Neuronal stem cell (in vitro differentiated cells): ENCODE results near the gene ANKS1A.

Source experiments
- DNase-seq: peaks from one replicate; pipeline ENCODE4 v3.0.0-alpha.2; 2013; ENCODE audit warnings: low spot score
- H2AFZ ChIP-seq: one replicate; pipeline ENCODE4 v1.6.1; 2013; ENCODE audit warnings: mild to moderate bottlenecking, low read length, inconsistent platforms
- H2AK5ac ChIP-seq: 2 replicates; pipeline ENCODE4 v1.6.1; 2013; ENCODE audit warnings: low read depth, mild to moderate bottlenecking, inconsistent platforms, low read length, moderate library complexity, mixed read lengths
- H2BK120ac ChIP-seq: 2 replicates; pipeline ENCODE4 v1.6.1; 2013; ENCODE audit warnings: low read depth, mild to moderate bottlenecking, inconsistent platforms, low read length, moderate library complexity, mixed read lengths
- H2BK12ac ChIP-seq: one replicate; pipeline ENCODE4 v1.6.1; 2013; ENCODE audit warnings: low read length, inconsistent platforms
- H2BK15ac ChIP-seq: 2 replicates; pipeline ENCODE4 v1.6.1; 2013; ENCODE audit warnings: mild to moderate bottlenecking, low read length, inconsistent platforms, mixed read lengths
- H2BK5ac ChIP-seq: one replicate; pipeline ENCODE4 v1.6.1; 2013; ENCODE audit warnings: inconsistent platforms, mild to moderate bottlenecking, low read length, moderate library complexity
- H3K14ac ChIP-seq: one replicate; pipeline ENCODE4 v1.6.1; 2013; ENCODE audit warnings: low read length, inconsistent platforms
- H3K18ac ChIP-seq: 2 replicates; pipeline ENCODE4 v1.6.1; 2013; ENCODE audit warnings: low read length, inconsistent platforms
- H3K23ac ChIP-seq: 2 replicates; pipeline ENCODE4 v1.6.1; 2013; ENCODE audit warnings: low read depth, mild to moderate bottlenecking, mixed read lengths, low read length, inconsistent platforms; ENCODE audit not compliant: poor library complexity
- H3K27ac ChIP-seq: replicated peaks from 3 replicates; pipeline ENCODE4 v1.5.1; 2013; ENCODE audit warnings: low read length, inconsistent platforms
- H3K27me3 ChIP-seq, 3 experiments: 2 replicates each; pipeline ENCODE4 v1.6.1; 2013; ENCODE audit warnings: low read length in 3 of 3, mild to moderate bottlenecking in 2 of 3, inconsistent platforms in 1 of 3, low read depth in 1 of 3, mixed read lengths in 1 of 3, moderate library complexity in 1 of 3; ENCODE audit not compliant: control insufficient read depth in 3 of 3, insufficient read depth in 3 of 3
- H3K36me3 ChIP-seq, 2 donors: replicated peaks in 1 of 2; 2 replicates each; pipeline ENCODE4 v1.6.1; 2013; ENCODE audit warnings: low read length in 2 of 2; ENCODE audit not compliant: control insufficient read depth in 2 of 2, insufficient read depth in 2 of 2
- H3K4ac ChIP-seq: 2 replicates; pipeline ENCODE4 v1.6.1; 2013; ENCODE audit warnings: inconsistent platforms, mild to moderate bottlenecking, low read length, moderate library complexity
- H3K4me1 ChIP-seq, 2 donors: 1 replicate in 1 of 2; 2 replicates in 1 of 2; pipeline ENCODE4 v1.6.1; 2013; ENCODE audit warnings: low read length in 2 of 2, low read depth in 1 of 2; ENCODE audit not compliant: control insufficient read depth in 2 of 2, insufficient read depth in 1 of 2
- H3K4me2 ChIP-seq: one replicate; pipeline ENCODE4 v1.6.1; 2013; ENCODE audit warnings: mild to moderate bottlenecking, low read length, inconsistent platforms; ENCODE audit not compliant: insufficient read depth, poor library complexity, severe bottlenecking
- H3K4me3 ChIP-seq, 2 donors: 2 replicates each; pipeline ENCODE4 v1.5.1; 2013; ENCODE audit warnings: low read length in 2 of 2, mild to moderate bottlenecking in 2 of 2, inconsistent platforms in 1 of 2, moderate library complexity in 1 of 2
- H3K79me1 ChIP-seq: one replicate; pipeline ENCODE4 v1.6.1; 2013; ENCODE audit warnings: low read depth, mild to moderate bottlenecking, inconsistent platforms, low read length, moderate library complexity
- H3K9ac ChIP-seq: one replicate; pipeline ENCODE4 v1.6.1; 2013; ENCODE audit warnings: mild to moderate bottlenecking, low read depth, low read length, inconsistent platforms; ENCODE audit not compliant: poor library complexity
- H3K9me3 ChIP-seq, 2 donors: replicated peaks in 1 of 2; 2 replicates each; pipeline versions ENCODE3 to v1.6.1; 2013; ENCODE audit warnings: low read length in 2 of 2, mild to moderate bottlenecking in 2 of 2, inconsistent platforms in 1 of 2, low read depth in 1 of 2, mixed read lengths in 1 of 2, moderate library complexity in 1 of 2; ENCODE audit not compliant: control insufficient read depth in 2 of 2, insufficient read depth in 1 of 2
- H4K8ac ChIP-seq: one replicate; pipeline ENCODE4 v1.6.1; 2013; ENCODE audit warnings: low read depth, mild to moderate bottlenecking, inconsistent platforms, low read length, moderate library complexity
- H4K91ac ChIP-seq: one replicate; pipeline ENCODE4 v1.6.1; 2013; ENCODE audit warnings: low read length, low read depth, mild to moderate bottlenecking, inconsistent platforms; ENCODE audit not compliant: poor library complexity
- WGBS, 2 donors: extraction: QIAGEN DNeasy Blood & Tissue Kit; methylation state at CpG; one replicate each; pipeline ENCODE4 v1.1.7; 2013; ENCODE audit warnings: missing lambda C conversion rate in 2 of 2, mixed read lengths in 1 of 2; ENCODE audit not compliant: insufficient read length in 2 of 2, insufficient replicate concordance in 1 of 2; ENCODE audit errors: extremely low coverage in 2 of 2; 5-methylcytosine and 5-hydroxymethylcytosine counted together

Gene ANKS1A

GRCh38 chr6:35124356-35124755 is 235.3 kb downstream of the ANKS1A start:
- H3K27ac ChIP-seq, result no peak overlapping the region
- no peaks in the 10 kb centered on the region for H3K79me1 ChIP-seq
- no peak overlapping the region for H3K4me3 ChIP-seq
- no peak overlapping the region for H2BK15ac ChIP-seq
- no peak overlapping the region for H3K4me2 ChIP-seq
- H3K4me1 ChIP-seq, result peaks cover 0 to 7% of the 10 kb centered on the region in 2 donors
- no peak overlapping the region for H3K4ac ChIP-seq
- H4K8ac ChIP-seq, result no peak overlapping the region
- WGBS, 2 donors, result no CpG with 5 or more reads among the region's 1 CpG
- H3K9ac ChIP-seq, result no peak overlapping the region
- H3K9me3 ChIP-seq, result peaks cover 0 to 7% of the 10 kb centered on the region in 2 donors
- H3K23ac ChIP-seq, result no peak overlapping the region
- no peak overlapping the region for H2AK5ac ChIP-seq
- DNase-seq, result no peak
- H2BK120ac ChIP-seq, result no peak overlapping the region
- no peak overlapping the region for H3K18ac ChIP-seq
- H2BK5ac ChIP-seq, result no peak overlapping the region
- no peak overlapping the region for H2AFZ ChIP-seq
- H2BK12ac ChIP-seq, result no peak overlapping the region
- H4K91ac ChIP-seq, result no peak overlapping the region
- no peaks in the 10 kb centered on the region for H3K27me3 ChIP-seq
- no peaks in the 10 kb centered on the region for H3K36me3 ChIP-seq
- H3K14ac ChIP-seq, result no peak overlapping the region

- H2BK15ac ChIP-seq, result no peak overlapping the region
- no peak overlapping the region for H3K4me2 ChIP-seq
- H3K18ac ChIP-seq, result no peak overlapping the region
- H3K9ac ChIP-seq, result no peak overlapping the region
- peaks cover 0 to 7% of the 10 kb centered on the region in 2 donors for H3K4me1 ChIP-seq
- no peaks in the 10 kb centered on the region for H3K79me1 ChIP-seq
- H3K4ac ChIP-seq, result no peak overlapping the region
- no peak overlapping the region for H2BK5ac ChIP-seq
- no peak overlapping the region for H4K91ac ChIP-seq
- no peaks in the 10 kb centered on the region for H3K27me3 ChIP-seq
- H2BK12ac ChIP-seq, result no peak overlapping the region
- H2BK120ac ChIP-seq, result no peak overlapping the region
- H3K9me3 ChIP-seq, result peaks cover 0 to under 1% of the 10 kb centered on the region in 2 donors
- H4K8ac ChIP-seq, result no peak overlapping the region
- H2AK5ac ChIP-seq, result no peak overlapping the region
- no peak overlapping the region for H3K23ac ChIP-seq
- H3K27ac ChIP-seq, result no peak overlapping the region
- no peak overlapping the region for H3K14ac ChIP-seq
- H3K36me3 ChIP-seq, result no peaks in the 10 kb centered on the region
- WGBS, 2 donors, result no CpG with 5 or more reads among the region's 4 CpGs
- DNase-seq, result no peak
- H3K4me3 ChIP-seq, result no peak overlapping the region
- H2AFZ ChIP-seq, result peak overlapping the region; percentile 78
These were observed 239.0 kb downstream of the ANKS1A start for GRCh38 chr6:35128042-35128441.

DNA sequence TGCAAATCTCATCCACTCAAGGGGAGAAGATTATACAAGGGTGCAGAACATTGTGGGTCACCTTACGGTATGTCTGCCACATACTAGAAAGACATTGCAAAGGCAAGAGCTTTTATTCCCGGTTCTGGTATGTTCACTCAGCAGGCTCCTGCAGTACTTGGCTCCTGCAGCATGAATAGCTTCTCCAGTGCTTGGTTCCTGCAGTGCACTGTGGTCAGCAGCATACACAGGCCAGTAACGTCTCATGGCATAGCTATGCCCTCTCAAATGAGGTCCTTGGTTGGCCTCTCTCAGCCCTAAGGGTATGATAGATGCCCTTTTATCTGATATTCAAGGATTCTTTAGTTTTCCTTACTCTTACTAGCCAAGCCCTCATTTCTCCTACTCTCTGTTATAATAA is 239.4 kb downstream of the ANKS1A start:
- no peak overlapping the region for H3K18ac ChIP-seq
- H4K91ac ChIP-seq, result no peak overlapping the region
- H3K23ac ChIP-seq, result no peak overlapping the region
- H3K4ac ChIP-seq, result no peak overlapping the region
- DNase-seq, result no peak
- H4K8ac ChIP-seq, result no peak overlapping the region
- H2AK5ac ChIP-seq, result no peak overlapping the region
- no CpG with 5 or more reads among the region's 3 CpGs for WGBS, 2 donors
- H3K27me3 ChIP-seq, result no peaks in the 10 kb centered on the region
- peaks cover 0 to 7% of the 10 kb centered on the region in 2 donors for H3K4me1 ChIP-seq
- no peak overlapping the region for H3K4me2 ChIP-seq
- peak overlapping the region; percentile 78 for H2AFZ ChIP-seq
- H3K27ac ChIP-seq, result no peak overlapping the region
- H3K79me1 ChIP-seq, result no peaks in the 10 kb centered on the region
- H3K9me3 ChIP-seq, result no peaks in the 10 kb centered on the region
- H3K9ac ChIP-seq, result no peak overlapping the region
- no peak overlapping the region for H2BK5ac ChIP-seq
- no peak overlapping the region for H2BK15ac ChIP-seq
- no peaks in the 10 kb centered on the region for H3K36me3 ChIP-seq
- H2BK12ac ChIP-seq, result no peak overlapping the region
- H3K4me3 ChIP-seq, result no peak overlapping the region
- H2BK120ac ChIP-seq, result no peak overlapping the region
- H3K14ac ChIP-seq, result no peak overlapping the region

DNA sequence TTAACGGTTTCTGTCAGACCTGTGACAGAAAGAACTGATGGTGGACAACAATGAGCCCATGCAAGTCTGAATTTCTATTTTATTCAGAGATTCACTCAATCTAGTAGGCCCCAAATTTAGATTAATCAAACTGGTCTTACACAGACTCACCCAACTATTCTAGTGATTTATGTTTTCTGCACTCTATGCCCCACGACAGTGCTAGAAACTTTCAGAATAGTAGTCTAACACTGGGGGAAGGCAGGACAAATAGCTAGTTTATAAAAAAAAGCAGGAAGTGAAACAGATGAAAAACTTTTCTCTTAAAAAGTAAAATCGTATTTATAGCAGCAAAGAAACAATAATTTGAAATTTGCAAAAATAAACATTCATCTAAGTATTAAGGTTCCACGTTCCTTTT is 247.1 kb downstream of the ANKS1A start:
- Histone ChIP-seq H2BK15ac (no peak overlapping the region), H3K18ac (no peak overlapping the region), H3K4me1 (peaks cover 2 to 4% of the 10 kb centered on the region in 2 donors), H2BK5ac (no peak overlapping the region), H4K8ac (no peak overlapping the region), H4K91ac (no peak overlapping the region), H3K36me3 (no peaks in the 10 kb centered on the region), H3K4me3 (no peak overlapping the region), H2AFZ (no peak overlapping the region), H2BK120ac (no peak overlapping the region), H2BK12ac (no peak overlapping the region), H3K14ac (no peak overlapping the region), H3K4ac (no peak overlapping the region), H2AK5ac (no peak overlapping the region), H3K79me1 (no peaks in the 10 kb centered on the region), H3K9me3 (no peaks in the 10 kb centered on the region), H3K27me3 (no peaks in the 10 kb centered on the region), H3K9ac (no peak overlapping the region), H3K27ac (no peak overlapping the region), H3K23ac (no peak overlapping the region), H3K4me2 (no peak overlapping the region)
- DNase-seq, result no peak
- WGBS, 2 donors, result no CpG with 5 or more reads among the region's 4 CpGs
